Muscle layer of colon (tissue), 2 donors: ENCODE measurements around the gene ARHGAP33.
A peak's percentile ranks its signal among the peaks of the same experiment; 100 is the strongest.
"Not testable (repeated sequence)": the region's sequence is repeated elsewhere in the genome, so short reads cannot be mapped to it uniquely, and the experiment has no call there.

Experiments used
- H3K27ac ChIP-seq: one replicate; pipeline ENCODE4 v1.7.0; 2013; ENCODE audit warnings: low read depth, mild to moderate bottlenecking, low read length, moderate library complexity
- H3K27me3 ChIP-seq, 2 donors: one replicate each; pipeline ENCODE4 v1.7.0; 2013; ENCODE audit warnings: low read length in 2 of 2, mild to moderate bottlenecking in 2 of 2; ENCODE audit not compliant: insufficient read depth in 2 of 2, control insufficient read depth in 1 of 2
- H3K36me3 ChIP-seq: one replicate; pipeline ENCODE4 v1.7.0; 2013; ENCODE audit warnings: mild to moderate bottlenecking, low read length; ENCODE audit not compliant: insufficient read depth
- H3K4me1 ChIP-seq: one replicate; pipeline ENCODE4 v1.7.0; 2013; ENCODE audit warnings: mild to moderate bottlenecking, low read length; ENCODE audit not compliant: insufficient read depth
- H3K4me3 ChIP-seq, 2 donors: one replicate each; pipeline ENCODE4 v1.7.0; 2013; ENCODE audit warnings: low read length in 2 of 2, low read depth in 1 of 2, mild to moderate bottlenecking in 1 of 2, moderate library complexity in 1 of 2
- H3K9ac ChIP-seq: one replicate; pipeline ENCODE4 v1.7.0; 2013; ENCODE audit warnings: low read length
- H3K9me3 ChIP-seq: one replicate; pipeline ENCODE4 v1.7.0; 2013; ENCODE audit warnings: mild to moderate bottlenecking, low read length
- donor health status: abdominal sarcoma.
- donor health status: Adenocarcinoma of cecum.

Gene ARHGAP33

DNA sequence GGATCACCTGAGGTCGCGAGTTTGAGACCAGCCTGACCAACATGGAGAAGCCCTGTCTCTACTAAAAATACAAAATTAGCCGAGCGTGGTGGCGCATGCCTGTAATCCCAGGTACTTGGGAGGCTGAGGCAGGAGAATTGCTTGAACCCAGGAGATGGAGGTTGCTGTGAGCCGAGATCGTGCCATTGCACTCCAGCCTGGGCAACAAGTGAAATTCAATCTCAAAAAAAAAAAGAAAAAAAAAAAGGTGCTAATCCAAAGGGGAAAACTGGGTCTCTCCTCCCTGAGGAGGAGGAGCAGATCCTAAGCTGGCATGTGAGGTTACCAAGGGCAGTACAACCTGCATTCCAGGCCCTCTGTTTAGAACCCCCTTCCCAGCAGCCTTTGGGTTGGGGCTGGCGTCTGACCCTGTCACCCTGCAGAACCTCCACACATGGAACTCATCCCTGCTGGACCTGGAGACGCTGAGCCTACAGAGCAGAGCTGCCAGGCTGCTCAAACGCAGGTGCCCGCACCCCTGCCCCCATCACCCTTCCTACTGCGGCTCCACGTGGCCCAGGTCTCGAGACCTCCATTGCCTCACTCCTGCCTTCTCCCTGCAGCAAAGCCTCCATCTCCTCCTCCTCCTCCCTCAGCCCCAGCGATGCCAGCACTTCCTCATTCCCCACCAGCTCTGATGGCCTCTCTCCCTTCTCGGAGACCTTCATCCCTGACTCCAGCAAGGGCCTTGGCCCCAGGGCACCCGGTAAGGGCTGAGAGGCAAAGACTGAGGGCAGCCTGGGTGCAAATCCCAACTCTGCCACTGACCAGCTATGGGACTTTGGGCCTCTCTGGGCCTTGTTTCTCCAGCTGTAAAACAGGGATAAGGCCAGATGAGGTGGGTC lies 10.7 kb upstream of the ARHGAP33 start:
- peaks cover 12% of the 10 kb centered on the region for H3K36me3 ChIP-seq
- H3K27ac ChIP-seq, result no peak overlapping the region
- H3K4me3 ChIP-seq, result no peak overlapping the region

DNA sequence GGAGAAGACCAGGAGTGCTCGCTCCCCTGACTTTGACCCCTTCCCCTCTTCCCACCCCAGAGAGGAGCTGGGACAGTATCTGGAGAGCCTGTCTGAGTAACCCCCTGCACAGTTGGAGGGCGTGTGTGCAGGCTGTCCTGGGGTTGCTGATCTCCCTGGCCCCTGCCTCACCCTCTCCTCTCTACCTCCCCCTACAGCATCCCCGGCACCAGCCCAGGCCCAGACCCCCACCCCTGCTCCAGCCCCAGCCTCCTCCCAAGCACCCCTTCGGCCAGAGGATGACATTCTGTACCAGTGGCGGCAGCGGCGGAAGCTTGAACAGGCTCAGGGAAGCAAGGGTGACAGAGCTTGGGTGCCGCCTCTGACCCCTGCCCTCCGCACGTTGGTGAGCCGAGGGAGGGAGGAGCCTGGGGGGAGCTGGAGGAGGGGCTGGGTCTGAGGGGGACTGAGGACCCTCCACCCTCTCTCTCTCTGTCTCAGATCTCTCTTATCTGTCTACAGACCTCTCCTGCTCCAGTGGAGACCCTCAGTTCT lies 8.7 kb upstream of the ARHGAP33 start:
- H3K9ac ChIP-seq, result no peak overlapping the region

More for the DNA sequence above, 10.7 kb upstream of the ARHGAP33 start:
- H3K9ac ChIP-seq, result no peak overlapping the region
- H3K9me3 ChIP-seq, result no peaks in the 10 kb centered on the region
- H3K27me3 ChIP-seq, result no peaks in the 10 kb centered on the region
- peaks cover 3% of the 10 kb centered on the region for H3K4me1 ChIP-seq

DNA sequence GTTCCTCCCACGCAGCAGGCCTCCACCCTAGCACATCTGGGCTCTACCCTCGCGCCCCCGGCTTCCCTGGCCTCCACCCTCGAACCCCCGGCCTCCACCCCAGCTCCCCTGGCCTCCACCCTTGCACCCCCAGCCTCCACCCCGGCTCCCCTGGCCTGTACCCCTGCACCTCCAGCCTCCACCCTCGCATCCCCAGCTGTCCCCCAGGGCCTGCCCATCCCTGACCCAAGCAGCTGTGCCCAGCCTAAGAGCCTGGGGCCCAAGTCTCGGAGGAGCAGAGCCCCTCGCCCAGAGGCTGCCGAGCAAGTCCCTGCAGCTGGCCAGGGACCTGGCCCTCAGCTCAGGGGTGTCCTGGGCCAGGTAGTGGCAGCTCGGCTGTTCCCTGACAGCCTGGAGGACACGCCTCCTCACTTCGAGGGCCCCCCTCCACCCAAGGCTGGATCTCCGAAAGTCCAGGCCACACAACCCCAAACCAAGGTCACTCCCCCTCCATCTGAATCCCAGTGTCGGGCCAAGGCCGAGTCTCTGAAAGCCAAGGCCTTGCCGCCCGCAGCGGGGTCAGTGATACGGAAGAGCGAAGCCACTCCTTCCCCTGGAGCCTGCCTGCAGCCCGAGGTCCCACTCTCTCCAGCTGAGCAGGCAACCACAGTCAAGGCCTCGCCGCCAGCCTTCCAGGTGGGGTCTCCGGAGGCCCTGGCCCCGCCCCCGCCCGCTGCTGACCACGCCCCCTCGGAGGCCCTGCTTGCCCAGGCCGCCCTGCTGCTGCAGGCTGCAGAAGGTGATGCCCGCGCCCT lies 7.9 kb upstream of the ARHGAP33 start:
- H3K4me1 ChIP-seq, result no peaks in the 10 kb centered on the region
- H3K36me3 ChIP-seq, result no peaks in the 10 kb centered on the region
- H3K27me3 ChIP-seq, result no peaks in the 10 kb centered on the region
- H3K4me3 ChIP-seq, result no peak overlapping the region
- H3K9me3 ChIP-seq, result no peaks in the 10 kb centered on the region
- no peak overlapping the region for H3K9ac ChIP-seq
- no peak overlapping the region for H3K27ac ChIP-seq

More for the DNA sequence above, 8.7 kb upstream of the ARHGAP33 start:
- Histone ChIP-seq H3K27me3 (no peaks in the 10 kb centered on the region), H3K9me3 (no peaks in the 10 kb centered on the region), H3K36me3 (peaks cover 7% of the 10 kb centered on the region), H3K4me3 (no peak overlapping the region), H3K27ac (no peak overlapping the region), H3K4me1 (no peaks in the 10 kb centered on the region)

DNA sequence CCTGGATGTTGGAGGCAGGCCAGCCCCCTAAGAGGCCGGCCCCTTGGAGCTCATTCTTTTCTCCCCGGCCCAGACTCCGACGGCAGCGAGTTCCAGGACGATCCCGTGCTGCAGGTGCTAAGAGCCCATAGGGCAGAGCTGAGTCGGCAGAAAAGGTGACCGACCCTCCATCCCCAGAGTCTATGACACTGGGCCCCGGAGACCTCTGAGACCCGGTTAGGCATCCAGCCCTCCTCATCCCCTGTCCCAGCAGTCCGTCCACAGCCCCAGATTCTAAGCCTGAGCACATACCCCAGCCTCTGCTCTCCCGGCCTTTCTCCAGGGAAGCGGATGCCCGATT lies 7.3 kb upstream of the ARHGAP33 start:
- no peak overlapping the region for H3K27ac ChIP-seq
- no peaks in the 10 kb centered on the region for H3K36me3 ChIP-seq
- H3K4me3 ChIP-seq, result no peak overlapping the region
- no peaks in the 10 kb centered on the region for H3K4me1 ChIP-seq
- no peaks in the 10 kb centered on the region for H3K9me3 ChIP-seq
- no peak overlapping the region for H3K9ac ChIP-seq
- H3K27me3 ChIP-seq, result no peaks in the 10 kb centered on the region

DNA sequence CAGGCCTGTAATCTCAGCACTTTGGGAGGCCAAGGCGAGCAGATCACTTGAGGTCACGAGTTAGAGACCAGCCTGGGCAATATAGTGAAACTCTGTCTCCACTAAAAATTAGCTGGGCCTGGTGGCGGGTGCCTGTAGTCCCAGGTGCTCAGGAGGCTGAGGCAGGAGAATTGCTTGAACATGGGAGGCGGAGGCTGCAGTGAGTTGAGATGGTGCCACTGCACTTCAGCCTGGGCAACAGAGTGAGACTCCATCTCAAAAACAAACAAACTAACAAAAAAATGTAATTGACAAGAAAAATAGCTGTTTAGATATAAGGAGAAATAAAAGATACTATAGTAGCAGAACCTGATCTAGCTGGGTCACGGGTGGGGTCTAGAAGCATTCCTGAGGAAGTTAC lies 3.0 kb upstream of the ARHGAP33 start:
- not testable (repeated sequence) for H3K27me3 ChIP-seq, H3K9ac ChIP-seq, H3K4me3 ChIP-seq, H3K27ac ChIP-seq, H3K36me3 ChIP-seq, H3K9me3 ChIP-seq
- H3K4me1 ChIP-seq, result peaks cover 18% of the 10 kb centered on the region

DNA sequence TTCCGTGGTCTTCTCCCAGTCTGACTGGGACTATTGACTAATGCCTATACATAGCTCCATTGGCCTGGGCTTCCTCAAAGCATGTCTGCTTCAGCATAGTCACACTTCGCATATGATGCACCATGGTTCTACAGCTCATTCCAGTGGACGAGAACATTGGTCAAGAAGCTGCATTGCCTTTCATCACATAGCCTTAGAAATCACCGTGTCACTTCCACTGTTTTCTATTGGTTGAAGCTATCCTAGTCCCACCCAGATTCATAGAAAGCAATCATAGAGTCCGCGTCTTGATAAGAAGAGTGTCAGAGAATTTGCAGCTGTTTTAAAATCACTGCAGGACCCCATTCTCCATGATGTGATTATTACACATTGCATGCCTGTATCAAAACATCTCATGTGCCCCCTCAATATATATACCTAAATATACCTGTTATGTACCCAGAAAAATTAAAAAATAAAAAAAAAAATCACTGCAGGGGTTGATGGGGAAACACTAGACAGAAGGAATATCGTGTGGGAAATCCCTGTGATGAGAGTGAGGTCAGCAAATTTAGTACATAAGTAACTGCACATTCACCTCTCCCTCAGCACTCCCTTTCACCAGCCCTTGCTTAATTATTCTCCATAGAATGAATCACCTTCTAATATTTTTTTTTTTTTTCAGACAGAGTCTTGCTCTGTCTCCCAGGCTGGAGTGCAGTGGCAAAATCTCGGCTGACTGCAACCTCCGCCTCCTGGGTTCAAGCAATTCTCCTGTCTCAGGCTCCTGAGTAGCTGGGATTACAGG lies 2.2 kb upstream of the ARHGAP33 start:
- Histone ChIP-seq H3K27ac (no peak overlapping the region), H3K36me3 (no peaks in the 10 kb centered on the region), H3K4me1 (peaks cover 18% of the 10 kb centered on the region), H3K27me3 (no peaks in the 10 kb centered on the region), H3K9me3 (no peaks in the 10 kb centered on the region), H3K9ac (no peak overlapping the region), H3K4me3 (no peak overlapping the region)

DNA sequence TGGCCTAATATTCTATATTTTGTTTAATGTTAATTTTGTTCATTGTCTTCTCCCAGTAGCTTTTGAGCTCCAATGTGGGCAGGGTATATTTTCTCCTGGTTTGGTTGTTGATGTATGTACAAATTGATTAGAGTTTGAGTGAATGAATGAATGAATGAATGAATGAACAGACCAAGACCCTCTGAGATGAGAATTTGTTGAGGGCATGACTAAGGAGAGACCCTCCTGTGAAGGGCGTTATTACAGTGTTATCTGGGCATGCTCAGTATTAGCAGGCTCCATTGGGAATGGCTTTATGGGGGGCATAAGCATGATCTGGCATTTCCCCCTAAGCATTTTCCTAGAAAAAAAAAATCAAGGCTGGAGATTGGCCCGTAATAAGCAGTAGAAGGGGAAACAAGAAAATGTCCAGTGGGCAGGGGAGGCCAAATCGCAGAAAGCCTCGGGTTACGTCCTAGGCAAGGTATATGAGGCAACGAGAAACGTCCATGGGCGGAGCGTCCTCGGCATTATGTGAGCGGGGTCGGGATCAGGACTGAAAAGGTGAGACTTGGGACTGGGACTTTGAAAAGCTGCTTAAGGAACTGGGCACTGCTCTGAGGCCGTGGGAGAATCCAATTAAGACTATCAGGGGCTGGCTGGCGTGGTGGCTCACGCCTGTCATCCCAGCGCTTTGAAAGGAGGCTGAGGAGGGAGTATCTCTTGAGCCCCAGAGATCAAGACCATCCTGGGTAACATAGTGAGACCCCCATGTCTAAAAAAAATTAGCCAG lies 904 bp upstream of the ARHGAP33 start:
- peak overlapping the region; percentile 30 to 61 for H3K4me3 ChIP-seq

DNA sequence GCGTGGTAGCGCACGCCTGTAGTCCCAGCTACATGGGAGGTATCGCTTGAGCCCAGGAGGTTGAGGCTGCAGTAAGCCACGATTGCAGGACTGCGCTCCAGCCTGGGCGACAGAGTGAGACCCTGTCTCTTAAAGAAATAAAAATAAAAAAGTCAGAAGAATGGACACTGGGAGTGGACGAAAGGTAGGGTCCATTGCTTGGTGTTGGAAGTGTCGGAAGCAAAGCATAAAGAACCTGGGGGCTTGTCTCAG lies 392 bp upstream of the ARHGAP33 start:
- H3K4me1 ChIP-seq, result peaks cover 18% of the 10 kb centered on the region
- H3K9me3 ChIP-seq, result no peaks in the 10 kb centered on the region
- H3K27ac ChIP-seq, result no peak overlapping the region
- no peaks in the 10 kb centered on the region for H3K36me3 ChIP-seq
- no peak overlapping the region for H3K9ac ChIP-seq
- peak overlapping the region; percentile 30 to 61 for H3K4me3 ChIP-seq
- H3K27me3 ChIP-seq, result no peaks in the 10 kb centered on the region

More for the DNA sequence above, 904 bp upstream of the ARHGAP33 start:
- no peaks in the 10 kb centered on the region for H3K27me3 ChIP-seq
- peaks cover 18% of the 10 kb centered on the region for H3K4me1 ChIP-seq
- no peaks in the 10 kb centered on the region for H3K9me3 ChIP-seq
- no peak overlapping the region for H3K27ac ChIP-seq
- no peaks in the 10 kb centered on the region for H3K36me3 ChIP-seq
- H3K9ac ChIP-seq, result no peak overlapping the region

DNA sequence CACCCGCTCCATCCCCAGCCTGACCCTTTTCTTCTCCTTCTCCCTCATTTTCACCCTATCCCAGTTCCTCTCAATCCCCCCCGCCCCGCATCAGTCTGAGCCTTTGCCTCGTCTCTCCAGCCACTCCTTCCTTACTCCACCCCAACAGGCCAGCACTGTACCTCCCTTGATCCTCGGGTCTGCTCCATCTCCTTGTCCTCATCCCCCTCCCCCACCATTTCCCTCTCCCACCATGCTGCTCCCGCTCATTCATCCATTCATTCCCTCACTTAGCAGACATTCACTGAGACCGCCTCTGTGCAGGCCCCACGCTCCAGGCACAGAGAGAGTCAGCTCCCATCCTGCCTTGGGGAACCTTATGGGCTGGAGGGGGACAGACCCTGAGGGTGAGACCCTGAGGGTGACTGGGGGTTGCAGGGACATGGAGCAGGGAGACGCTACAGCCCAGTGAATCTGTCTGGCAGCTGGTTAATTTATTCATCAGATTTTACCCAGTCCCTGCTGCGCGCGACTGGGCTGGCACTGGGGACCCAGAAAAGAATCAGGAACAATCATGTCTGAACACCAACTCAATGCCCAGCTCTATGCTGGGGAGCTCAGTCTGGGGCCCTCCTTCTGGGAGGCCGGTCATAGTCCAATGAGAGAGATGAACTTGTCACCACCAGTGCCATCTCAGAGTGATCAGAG lies 881 bp downstream of the ARHGAP33 start:
- peaks cover 18% of the 10 kb centered on the region for H3K4me1 ChIP-seq
- H3K4me3 ChIP-seq, result peak overlapping the region; percentile 61 to 70
- no peaks in the 10 kb centered on the region for H3K27me3 ChIP-seq
- H3K9me3 ChIP-seq, result no peaks in the 10 kb centered on the region
- H3K27ac ChIP-seq, result no peak overlapping the region
- H3K9ac ChIP-seq, result no peak overlapping the region
- no peaks in the 10 kb centered on the region for H3K36me3 ChIP-seq

DNA sequence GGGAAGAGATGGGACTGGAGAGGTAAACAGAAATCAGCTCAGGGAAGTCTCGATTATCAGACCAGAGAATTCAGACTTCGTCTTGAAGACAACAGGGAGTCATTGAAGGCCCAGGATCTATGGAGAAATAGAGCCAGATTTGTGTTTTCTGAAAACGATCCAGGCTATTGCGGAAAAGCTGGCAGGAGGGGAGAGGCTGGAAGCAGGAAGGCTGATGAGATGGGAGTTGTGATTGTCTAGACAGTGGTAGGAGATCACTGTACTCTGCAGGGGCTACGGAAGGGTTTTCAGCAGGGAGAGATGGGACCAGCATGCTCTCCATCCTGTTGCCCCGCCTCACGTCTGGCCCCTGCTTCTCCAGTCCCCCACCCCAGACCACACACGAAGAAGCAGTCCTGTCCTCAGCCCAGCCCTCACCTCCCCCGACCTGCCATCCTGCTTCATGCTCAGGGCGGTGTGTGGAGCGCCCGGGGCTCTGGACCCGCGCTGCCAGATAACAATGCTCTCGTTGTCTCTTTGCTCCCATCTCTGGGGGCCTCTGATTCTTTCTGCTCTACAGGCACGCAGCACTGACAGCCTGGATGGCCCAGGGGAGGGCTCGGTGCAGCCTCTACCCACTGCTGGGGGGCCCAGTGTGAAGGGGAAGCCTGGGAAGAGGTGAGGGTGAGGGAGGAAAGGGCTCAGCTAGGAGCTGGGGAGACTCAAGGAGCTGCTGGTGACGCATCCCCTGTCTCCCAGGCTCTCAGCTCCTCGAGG lies 1.9 kb downstream of the ARHGAP33 start:
- no peaks in the 10 kb centered on the region for H3K27me3 ChIP-seq
- H3K9ac ChIP-seq, result no peak overlapping the region
- no peaks in the 10 kb centered on the region for H3K9me3 ChIP-seq
- H3K27ac ChIP-seq, result no peak overlapping the region
- peaks cover 18% of the 10 kb centered on the region for H3K4me1 ChIP-seq
- no peak overlapping the region for H3K4me3 ChIP-seq
- H3K36me3 ChIP-seq, result no peaks in the 10 kb centered on the region
